Astrocyte (in vitro differentiated cells and primary cell): Measurements from ENCODE around the gene XRCC5. TPM values are rescaled to one million over a fixed set of nuclear protein-coding genes. Genes with fewer than 3 reads are reported as not detected.

ENCODE experiments used
- DNase-seq: peaks from one replicate; pipeline ENCODE4 v3.0.0-alpha.2; 2010; ENCODE audit warnings: low read depth
- FAIRE-seq: peaks from 2 replicates; lab custom pipeline; 2011; peaks lifted over from hg19 to GRCh38; lab: Jason Lieb, UNC
- H2AFZ ChIP-seq: 2 replicates; pipeline ENCODE4 v1.6.0; 2012; ENCODE audit warnings: low read depth, low read length, inconsistent platforms
- H3K27ac ChIP-seq: 2 replicates; pipeline ENCODE4 v1.5.1; 2011; ENCODE audit warnings: low read depth, low read length, inconsistent platforms
- H3K27me3 ChIP-seq: 2 replicates; pipeline ENCODE4 v1.6.0; 2011; ENCODE audit warnings: low read length, inconsistent platforms; ENCODE audit not compliant: insufficient read depth
- H3K36me3 ChIP-seq: 2 replicates; pipeline ENCODE4 v1.5.1; 2011; ENCODE audit warnings: low read length, inconsistent platforms; ENCODE audit not compliant: insufficient read depth
- H3K4me1 ChIP-seq: 2 replicates; pipeline ENCODE4 v1.5.1; 2011; ENCODE audit warnings: low read length, inconsistent platforms; ENCODE audit not compliant: insufficient read depth
- H3K4me2 ChIP-seq: 2 replicates; pipeline ENCODE4 v1.6.0; 2012; ENCODE audit warnings: low read length, inconsistent platforms
- H3K4me3 ChIP-seq: 2 replicates; pipeline ENCODE4 v1.5.1; 2011; ENCODE audit warnings: low read depth, mild to moderate bottlenecking, low read length, inconsistent platforms; ENCODE audit not compliant: insufficient read depth
- H3K79me2 ChIP-seq: 2 replicates; pipeline ENCODE4 v1.6.0; 2012; ENCODE audit warnings: mild to moderate bottlenecking, low read length, inconsistent platforms; ENCODE audit not compliant: insufficient read depth
- H3K9ac ChIP-seq: 2 replicates; pipeline ENCODE4 v1.6.0; 2012; ENCODE audit warnings: mild to moderate bottlenecking, low read length, inconsistent platforms
- H3K9me3 ChIP-seq: 2 replicates; pipeline ENCODE4 v1.5.1; 2012; ENCODE audit warnings: low read depth, mild to moderate bottlenecking, low read length, inconsistent platforms; ENCODE audit not compliant: insufficient read depth
- H4K20me1 ChIP-seq: 2 replicates; pipeline ENCODE4 v1.6.0; 2012; ENCODE audit warnings: low read length, inconsistent platforms; ENCODE audit not compliant: insufficient read depth
- H3K27ac Mint-ChIP-seq: one replicate; pipeline ENCODE4 v1.8.0; 2021; ENCODE audit warnings: mild to moderate bottlenecking, mixed read lengths; ENCODE audit not compliant: unreplicated experiment
- H3K27me3 Mint-ChIP-seq: one replicate; pipeline ENCODE4 v1.8.0; 2021; ENCODE audit warnings: low read depth, mixed read lengths; ENCODE audit not compliant: unreplicated experiment
- H3K36me3 Mint-ChIP-seq: one replicate; pipeline ENCODE4 v1.8.0; 2021; ENCODE audit warnings: low read depth, mixed read lengths; ENCODE audit not compliant: unreplicated experiment
- H3K4me1 Mint-ChIP-seq: one replicate; pipeline ENCODE4 v1.8.0; 2021; ENCODE audit warnings: low read depth, mixed read lengths; ENCODE audit not compliant: unreplicated experiment
- H3K4me3 Mint-ChIP-seq: one replicate; pipeline ENCODE4 v1.8.0; 2021; ENCODE audit warnings: mild to moderate bottlenecking, moderate library complexity, mixed read lengths; ENCODE audit not compliant: unreplicated experiment
- H3K9me3 Mint-ChIP-seq: one replicate; pipeline ENCODE4 v1.8.0; 2021; ENCODE audit warnings: mild to moderate bottlenecking, mixed read lengths; ENCODE audit not compliant: unreplicated experiment
- EZH2 ChIP-seq: IDR thresholded peaks from 2 replicates; pipeline ENCODE4 v1.6.1; 2012; ENCODE audit warnings: mild to moderate bottlenecking, low read length, inconsistent platforms; ENCODE audit not compliant: insufficient read depth
- total RNA-seq: library from RNA; stranded (reverse); gene quantifications from 2 replicates; pipeline ENCODE4 v1.2.1, GENCODE V29; 2021
- TF ChIP-seq, protein P1 (sequence below): IDR thresholded peaks from 2 replicates; pipeline ENCODE4 v1.5.1; 2011; ENCODE audit warnings: low read depth, mild to moderate bottlenecking, inconsistent platforms, low read length, moderate library complexity; ENCODE audit not compliant: insufficient read depth

Gene XRCC5
- total RNA-seq, 1 donor from 2014 or later: 249 TPM

DNA sequence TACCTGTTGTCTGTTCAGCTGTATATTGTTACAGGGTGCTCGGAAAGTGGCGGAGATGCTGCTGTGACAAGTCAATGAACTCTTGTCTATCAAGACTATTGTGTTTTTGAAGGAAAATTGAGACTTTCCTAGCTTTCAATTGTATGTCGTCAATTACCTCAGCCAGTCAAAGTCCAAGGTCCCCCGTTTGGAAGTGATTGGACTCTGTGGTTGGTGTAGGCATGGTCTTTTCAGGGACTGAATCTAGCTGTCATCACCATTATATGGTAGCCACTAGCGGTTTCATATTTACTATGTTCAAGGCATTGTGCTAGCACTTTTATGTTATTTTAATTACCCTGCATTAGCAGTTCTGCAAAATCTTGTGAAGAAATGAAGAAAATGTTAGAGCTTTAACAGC is 54.9 kb downstream of the XRCC5 start:
- peaks cover 54% of the 10 kb centered on the region for H3K79me2 ChIP-seq
- H3K4me1 Mint-ChIP-seq: peaks cover 20% of the 10 kb centered on the region
- no peak overlapping the region for H3K27ac Mint-ChIP-seq
- no peaks in the 10 kb centered on the region for H3K27me3 ChIP-seq
- no peak for TF ChIP-seq EZH2
- TF ChIP-seq, protein P1, sequence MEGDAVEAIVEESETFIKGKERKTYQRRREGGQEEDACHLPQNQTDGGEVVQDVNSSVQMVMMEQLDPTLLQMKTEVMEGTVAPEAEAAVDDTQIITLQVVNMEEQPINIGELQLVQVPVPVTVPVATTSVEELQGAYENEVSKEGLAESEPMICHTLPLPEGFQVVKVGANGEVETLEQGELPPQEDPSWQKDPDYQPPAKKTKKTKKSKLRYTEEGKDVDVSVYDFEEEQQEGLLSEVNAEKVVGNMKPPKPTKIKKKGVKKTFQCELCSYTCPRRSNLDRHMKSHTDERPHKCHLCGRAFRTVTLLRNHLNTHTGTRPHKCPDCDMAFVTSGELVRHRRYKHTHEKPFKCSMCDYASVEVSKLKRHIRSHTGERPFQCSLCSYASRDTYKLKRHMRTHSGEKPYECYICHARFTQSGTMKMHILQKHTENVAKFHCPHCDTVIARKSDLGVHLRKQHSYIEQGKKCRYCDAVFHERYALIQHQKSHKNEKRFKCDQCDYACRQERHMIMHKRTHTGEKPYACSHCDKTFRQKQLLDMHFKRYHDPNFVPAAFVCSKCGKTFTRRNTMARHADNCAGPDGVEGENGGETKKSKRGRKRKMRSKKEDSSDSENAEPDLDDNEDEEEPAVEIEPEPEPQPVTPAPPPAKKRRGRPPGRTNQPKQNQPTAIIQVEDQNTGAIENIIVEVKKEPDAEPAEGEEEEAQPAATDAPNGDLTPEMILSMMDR: no peak
- no peaks in the 10 kb centered on the region for H3K4me1 ChIP-seq
- H3K9me3 ChIP-seq: no peaks in the 10 kb centered on the region
- FAIRE-seq (no peak), DNase-seq (no peak)
- H3K36me3 ChIP-seq: peaks cover 65% of the 10 kb centered on the region
- no peaks in the 10 kb centered on the region for H3K9me3 Mint-ChIP-seq
- H3K4me3 Mint-ChIP-seq: no peak overlapping the region
- peaks cover 33% of the 10 kb centered on the region for H4K20me1 ChIP-seq
- no peak overlapping the region for H3K4me3 ChIP-seq
- H3K36me3 Mint-ChIP-seq: peaks cover 26% of the 10 kb centered on the region
- no peak overlapping the region for H3K27ac ChIP-seq
- no peak overlapping the region for H3K4me2 ChIP-seq
- H3K9ac ChIP-seq: no peak overlapping the region
- no peak overlapping the region for H2AFZ ChIP-seq
- H3K27me3 Mint-ChIP-seq: no peaks in the 10 kb centered on the region

DNA sequence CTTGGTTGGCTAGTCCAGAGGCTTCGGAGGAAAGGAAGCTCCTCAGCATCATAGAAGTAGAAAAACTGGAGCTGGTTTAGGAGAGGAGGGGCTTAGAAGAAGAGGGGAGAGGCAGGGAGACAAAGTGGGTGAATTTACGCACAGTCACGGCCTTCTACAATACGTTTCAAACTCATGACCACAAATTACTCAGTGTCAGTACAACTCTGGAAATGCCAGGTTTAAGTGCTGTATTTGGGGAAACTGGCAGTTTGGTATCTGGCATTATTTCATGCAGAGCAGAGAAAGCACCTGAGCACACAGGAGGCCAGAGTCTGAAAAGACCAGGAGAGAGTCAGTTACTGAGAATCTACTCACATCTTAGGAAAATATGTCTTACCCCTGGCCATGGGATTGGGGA is 55.4 kb downstream of the XRCC5 start:
- no peak overlapping the region for H3K4me3 Mint-ChIP-seq
- Histone ChIP-seq H3K36me3 (peaks cover 66% of the 10 kb centered on the region), H3K27me3 (no peaks in the 10 kb centered on the region), H3K4me1 (no peaks in the 10 kb centered on the region), H3K4me3 (no peak overlapping the region), H3K27ac (no peak overlapping the region), H3K79me2 (peaks cover 54% of the 10 kb centered on the region), H3K9ac (no peak overlapping the region), H4K20me1 (peaks cover 33% of the 10 kb centered on the region), H3K4me2 (no peak overlapping the region), H3K9me3 (no peaks in the 10 kb centered on the region), H2AFZ (no peak overlapping the region)
- peaks cover 28% of the 10 kb centered on the region for H3K36me3 Mint-ChIP-seq
- no peak overlapping the region for H3K27ac Mint-ChIP-seq
- H3K27me3 Mint-ChIP-seq: no peaks in the 10 kb centered on the region
- peaks cover 20% of the 10 kb centered on the region for H3K4me1 Mint-ChIP-seq
- H3K9me3 Mint-ChIP-seq: no peaks in the 10 kb centered on the region
- TF ChIP-seq, protein P1: no peak
- TF ChIP-seq EZH2: no peak
- DNase-seq (no peak), FAIRE-seq (no peak)

DNA sequence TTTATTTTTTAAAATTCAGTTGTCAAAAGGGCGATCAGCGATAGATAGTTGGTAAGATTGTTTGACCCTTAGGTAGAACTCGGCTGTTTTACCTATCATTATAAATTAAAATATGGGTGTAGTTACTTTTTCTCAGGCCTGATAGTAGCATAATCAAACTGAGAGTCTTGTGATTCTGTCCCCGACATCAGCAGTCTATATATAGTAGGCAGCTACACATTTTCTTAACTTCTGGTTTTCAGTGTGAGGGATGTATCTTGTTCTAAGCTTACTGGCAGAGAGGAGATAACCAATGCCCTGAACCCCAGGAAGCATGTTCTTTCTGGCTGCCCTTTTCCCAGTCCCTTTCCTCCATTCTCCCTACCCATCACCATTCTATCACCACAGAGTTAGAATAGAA is 56.6 kb downstream of the XRCC5 start:
- Mint-ChIP-seq H3K36me3 (peaks cover 30% of the 10 kb centered on the region), H3K27ac (peak overlapping the region; percentile 26)
- no peaks in the 10 kb centered on the region for H3K27me3 ChIP-seq

More for the DNA sequence above, 56.6 kb downstream of the XRCC5 start:
- Histone ChIP-seq H3K4me3 (no peak overlapping the region), H4K20me1 (peaks cover 36% of the 10 kb centered on the region), H3K9me3 (no peaks in the 10 kb centered on the region), H3K79me2 (peaks cover 50% of the 10 kb centered on the region), H3K4me2 (no peak overlapping the region), H3K27ac (no peak overlapping the region), H3K4me1 (no peaks in the 10 kb centered on the region), H3K36me3 (peaks cover 59% of the 10 kb centered on the region), H2AFZ (no peak overlapping the region), H3K9ac (no peak overlapping the region)
- no peaks in the 10 kb centered on the region for H3K9me3 Mint-ChIP-seq
- H3K27me3 Mint-ChIP-seq: no peaks in the 10 kb centered on the region
- no peak overlapping the region for H3K4me3 Mint-ChIP-seq
- H3K4me1 Mint-ChIP-seq: peaks cover 20% of the 10 kb centered on the region
- no peak for DNase-seq
- no peak for FAIRE-seq
- TF ChIP-seq EZH2: no peak
- TF ChIP-seq, protein P1: no peak
